GM21723 (cell line): ENCODE measurements around the gene CELA1.

ENCODE experiments used
- ATAC-seq: cut with Tn5 transposase; IDR thresholded peaks from one replicate; pipeline ENCODE4 v1.9.1; 2021; ENCODE audit warnings: mild to moderate bottlenecking, moderate library complexity; ENCODE audit not compliant: unreplicated experiment

CELA1 gene

GRCh38 chr12:51346581-51346980 is at the start of gene CELA1:
Gene CELA1 (minus strand): TSS chr12:51346679. CDS start chr12:51346638, 41 bp downstream.
- ATAC-seq = no peak

GRCh38 chr12:51395283-51396230 is 49.1 kb upstream of the CELA1 start:
- ATAC-seq = peak; percentile 42

DNA sequence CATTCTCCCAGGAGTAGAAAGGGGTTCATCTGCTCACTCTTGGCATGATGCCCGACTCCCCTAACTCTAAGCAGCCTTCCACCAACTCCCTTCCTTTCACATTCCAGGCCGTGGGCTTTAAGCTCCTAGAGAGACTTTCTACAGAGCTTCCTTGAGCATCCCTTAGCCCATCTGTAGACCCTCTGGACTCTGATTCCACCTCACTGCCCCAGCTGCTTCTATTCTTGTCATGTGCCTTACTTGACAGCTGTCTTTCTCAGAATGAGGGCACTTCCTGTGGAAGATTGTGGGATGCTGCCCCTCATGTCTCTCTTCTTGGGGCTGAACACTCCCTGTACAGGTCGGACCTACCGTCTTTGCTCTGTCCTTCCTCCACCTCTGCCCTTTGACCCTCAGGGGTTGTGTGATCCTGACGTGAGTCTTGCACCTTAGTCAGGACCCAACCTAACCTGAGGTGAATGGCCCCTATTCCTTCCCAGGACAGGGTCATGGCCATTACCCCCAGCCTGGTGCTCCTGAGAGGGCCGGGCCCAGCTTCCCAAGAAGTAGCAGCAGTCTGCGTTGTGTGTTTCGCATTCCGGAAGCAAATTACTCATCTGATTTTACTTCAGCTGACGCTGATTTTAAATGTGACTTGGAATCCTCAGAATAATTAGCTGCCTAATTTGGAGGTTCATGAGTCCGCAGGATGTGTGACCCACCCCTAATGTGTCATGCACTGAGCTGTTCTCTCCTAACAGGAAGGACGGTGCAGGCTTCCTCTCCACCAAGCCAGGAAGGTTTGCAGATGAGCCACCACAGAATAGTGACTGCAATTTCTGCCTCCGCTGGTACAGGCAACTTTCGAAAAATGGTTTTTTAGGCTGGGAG is 47.4 kb upstream of the CELA1 start:
- ATAC-seq = no peak

GRCh38 chr12:51392556-51393237 is 46.2 kb upstream of the CELA1 start:
- ATAC-seq = peak; percentile 42

DNA sequence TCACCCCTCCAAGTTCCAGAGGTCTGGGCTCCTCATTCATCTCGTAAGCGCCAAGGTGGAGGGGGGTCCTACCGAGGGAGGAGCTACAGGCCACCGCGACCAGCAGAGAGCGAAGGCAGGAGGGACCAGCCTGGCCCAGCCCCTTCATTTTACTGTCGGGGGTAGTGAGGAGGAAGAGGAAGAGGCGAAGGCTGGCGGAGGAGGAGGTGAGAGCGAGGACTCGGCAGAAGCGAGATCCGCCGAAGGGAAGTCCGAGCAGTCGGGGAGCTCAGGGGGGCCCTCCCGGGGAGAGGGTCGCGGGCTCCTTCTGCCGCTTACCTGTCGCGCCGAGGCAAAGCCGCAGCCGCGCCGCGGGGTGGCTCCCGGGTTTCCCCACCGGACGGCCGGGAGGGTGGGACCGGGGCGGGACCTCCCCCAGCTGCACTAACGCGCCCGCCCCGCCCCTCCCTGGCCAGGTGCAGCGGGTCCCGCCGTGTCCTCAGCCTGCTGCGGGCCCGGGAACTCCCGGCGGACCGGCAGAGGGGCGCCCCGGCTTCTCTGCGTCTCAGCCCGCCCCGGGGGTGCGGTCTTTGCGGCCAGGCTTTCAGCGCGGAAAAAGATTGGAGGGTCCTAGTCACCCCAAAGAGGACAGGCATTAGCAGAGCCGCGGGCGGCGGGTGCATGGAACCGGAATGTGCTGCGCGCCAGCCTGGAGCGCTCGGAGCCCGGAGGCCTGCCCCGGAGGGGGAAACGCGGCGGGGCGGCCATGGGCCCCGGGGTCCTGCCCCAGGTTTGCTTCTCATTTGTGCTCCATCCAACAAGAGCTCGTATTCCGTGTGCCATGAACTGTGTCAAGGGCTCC is 45.0 kb upstream of the CELA1 start, which contains the start of gene GALNT6:
TSS of gene GALNT6 (minus strand) at position 124 of the 841 bp plus-strand sequence. CDS start 11,625 bp downstream, outside the sequence.
- ATAC-seq = peak; percentile 46

GRCh38 chr12:51390891-51391282 is 44.4 kb upstream of the CELA1 start:
- peak; percentile 7 for ATAC-seq

DNA sequence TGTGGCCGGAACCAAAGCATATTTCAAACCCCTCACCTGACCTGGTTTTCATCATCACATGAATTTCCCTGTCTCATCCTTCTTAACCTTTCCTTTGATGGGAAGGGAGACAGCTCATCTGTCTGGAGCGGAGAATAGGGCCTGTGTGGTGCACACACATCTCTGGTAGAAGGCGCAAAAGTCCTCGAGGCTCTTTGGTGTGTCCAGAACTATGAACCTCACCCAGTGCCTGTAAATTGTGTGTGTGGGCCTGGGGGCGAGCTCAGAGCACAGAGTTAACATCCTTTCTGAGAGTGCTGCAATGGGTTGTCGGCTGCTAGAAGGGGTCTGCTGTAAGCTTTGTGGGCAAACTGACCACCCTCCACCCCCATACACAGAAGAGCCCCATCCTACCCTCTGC is 44.0 kb upstream of the CELA1 start:
- no peak for ATAC-seq

- ATAC-seq = no peak
Measured at GRCh38 chr12:51389302-51389999, 43.0 kb upstream of the CELA1 start.

- no peak for ATAC-seq
Measured at GRCh38 chr12:51388846-51389245, 42.4 kb upstream of the CELA1 start.

DNA sequence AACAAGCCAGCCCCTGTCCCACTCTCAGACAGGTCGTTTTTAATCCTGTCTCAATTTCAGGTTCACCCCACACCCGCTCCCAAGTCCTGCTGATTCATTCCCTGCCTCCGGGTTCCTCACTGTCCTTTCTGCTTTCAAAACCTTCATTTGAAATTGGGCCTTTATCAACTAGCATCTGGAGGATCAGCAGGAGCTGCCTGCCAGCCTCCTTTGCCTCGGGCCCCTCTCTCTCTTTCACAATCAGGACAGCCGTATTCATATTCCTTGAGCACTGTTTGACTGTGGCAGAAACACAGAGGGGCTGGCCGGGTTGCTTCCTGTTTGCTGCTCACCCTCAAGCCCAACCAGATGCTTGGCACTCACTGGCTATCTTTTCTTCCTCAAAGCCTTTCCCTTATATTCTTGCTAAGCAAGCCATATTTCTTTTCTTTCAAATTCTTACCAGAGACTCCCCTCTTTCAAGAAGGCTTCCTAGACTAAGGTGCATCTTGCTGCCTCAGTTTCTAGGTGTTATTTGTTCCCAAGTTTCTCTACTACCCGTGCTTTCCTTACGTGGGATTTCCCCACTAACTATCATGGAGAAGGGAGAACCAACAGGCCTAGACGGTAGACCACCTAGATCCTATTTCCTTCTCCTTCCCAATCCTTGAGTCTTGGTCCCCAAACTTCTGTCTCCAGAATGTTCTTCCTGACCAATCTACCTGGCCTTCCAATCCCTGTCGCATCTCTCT is 41.8 kb upstream of the CELA1 start:
- no peak for ATAC-seq

DNA sequence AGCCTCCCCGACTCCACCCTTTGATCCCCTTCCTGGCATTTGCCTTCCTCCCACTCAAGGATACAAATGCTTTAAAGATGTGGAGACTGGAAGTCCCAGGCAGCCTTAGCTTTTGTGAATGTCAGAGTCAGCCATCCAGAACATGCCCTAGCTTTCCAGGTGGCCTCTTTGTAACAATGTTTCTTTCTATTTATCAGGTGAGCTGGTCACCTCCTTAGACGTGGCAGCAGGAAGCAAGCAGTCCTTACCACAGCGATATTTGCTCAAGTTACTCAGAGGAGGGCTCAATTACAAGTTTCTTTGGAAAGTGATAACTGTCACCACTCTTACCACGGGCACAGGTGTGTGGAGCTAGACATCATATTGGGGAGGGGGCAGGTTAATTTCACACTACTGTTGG is 39.9 kb upstream of the CELA1 start:
- no peak for ATAC-seq

DNA sequence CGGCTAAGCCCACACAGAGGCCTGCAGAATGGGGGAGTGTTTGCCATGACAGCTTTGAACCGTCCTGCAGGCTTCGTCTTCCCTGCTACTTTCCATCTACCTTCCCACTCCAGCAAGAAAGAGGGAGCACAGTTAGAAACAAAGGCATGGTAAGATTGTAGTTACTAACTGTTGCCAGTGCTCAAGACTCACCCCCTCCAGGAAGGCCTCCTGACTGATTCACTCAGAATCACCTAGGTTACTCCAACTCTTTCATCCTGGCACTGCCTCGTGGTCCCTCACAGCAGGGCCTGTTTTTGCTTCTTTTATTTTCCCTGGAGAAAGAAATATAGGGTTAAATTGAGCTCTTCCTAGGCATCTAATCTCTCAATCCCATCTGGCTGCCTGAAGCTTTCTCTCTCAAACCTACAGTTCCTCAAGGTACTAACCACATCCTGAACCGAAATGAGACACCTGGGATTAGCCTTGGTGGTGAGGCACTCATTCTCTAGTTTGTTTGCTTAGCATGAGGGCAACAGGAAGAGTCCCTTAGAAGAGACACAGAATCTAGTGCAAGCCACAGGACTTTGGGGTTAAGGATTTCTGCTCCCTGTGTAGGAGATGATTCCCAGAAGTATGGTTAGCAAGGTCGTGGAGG is 36.9 kb upstream of the CELA1 start:
- ATAC-seq = no peak

DNA sequence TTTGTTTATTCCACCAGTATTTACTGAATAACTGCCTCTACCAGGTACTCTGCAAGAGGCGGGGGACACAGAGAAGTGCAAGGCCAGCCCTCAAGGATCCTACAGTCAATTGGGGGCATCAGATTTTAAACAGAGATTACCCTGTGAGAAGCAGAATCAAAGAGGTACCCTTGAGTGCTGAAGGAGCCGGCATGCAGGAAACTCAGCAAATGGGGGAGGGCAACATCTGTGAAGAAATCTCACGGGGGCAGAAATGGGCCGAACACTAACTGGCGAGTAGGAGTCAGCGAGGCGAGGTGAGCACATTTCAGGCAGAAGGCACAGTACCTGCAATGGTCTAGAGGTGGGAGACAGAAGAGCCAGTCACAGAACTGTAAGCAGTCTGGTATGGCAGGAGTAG is 35.7 kb upstream of the CELA1 start:
- ATAC-seq = no peak

- ATAC-seq = no peak
Measured at GRCh38 chr12:51381226-51382079, 35.0 kb upstream of the CELA1 start.

- no peak for ATAC-seq
Measured at GRCh38 chr12:51379571-51379970, 33.1 kb upstream of the CELA1 start.

- no peak for ATAC-seq
Measured at GRCh38 chr12:51378749-51379148, 32.3 kb upstream of the CELA1 start.
